ENCODE measurements around the gene TUBB6.

DNA sequence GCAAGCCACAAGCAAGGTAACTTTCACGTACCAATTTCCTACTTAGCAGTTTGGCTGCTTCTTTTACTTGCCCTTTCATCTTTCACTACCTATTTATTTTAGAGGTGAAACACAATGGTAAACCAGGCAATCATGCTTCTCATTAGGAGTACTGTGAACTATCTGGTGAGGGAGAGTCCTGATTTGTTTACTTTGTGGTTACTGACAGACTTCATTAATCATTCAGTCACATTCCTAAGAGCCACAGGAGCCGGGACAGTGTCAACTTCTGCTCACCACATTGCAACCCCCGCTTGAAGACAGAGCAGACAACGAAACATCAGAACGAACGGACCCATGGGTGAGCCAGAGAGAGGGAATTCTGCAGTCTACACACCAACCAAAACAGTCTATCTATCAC, 28.8 kb downstream of the TUBB6 start:
- TF ChIP-seq, protein P1, sequence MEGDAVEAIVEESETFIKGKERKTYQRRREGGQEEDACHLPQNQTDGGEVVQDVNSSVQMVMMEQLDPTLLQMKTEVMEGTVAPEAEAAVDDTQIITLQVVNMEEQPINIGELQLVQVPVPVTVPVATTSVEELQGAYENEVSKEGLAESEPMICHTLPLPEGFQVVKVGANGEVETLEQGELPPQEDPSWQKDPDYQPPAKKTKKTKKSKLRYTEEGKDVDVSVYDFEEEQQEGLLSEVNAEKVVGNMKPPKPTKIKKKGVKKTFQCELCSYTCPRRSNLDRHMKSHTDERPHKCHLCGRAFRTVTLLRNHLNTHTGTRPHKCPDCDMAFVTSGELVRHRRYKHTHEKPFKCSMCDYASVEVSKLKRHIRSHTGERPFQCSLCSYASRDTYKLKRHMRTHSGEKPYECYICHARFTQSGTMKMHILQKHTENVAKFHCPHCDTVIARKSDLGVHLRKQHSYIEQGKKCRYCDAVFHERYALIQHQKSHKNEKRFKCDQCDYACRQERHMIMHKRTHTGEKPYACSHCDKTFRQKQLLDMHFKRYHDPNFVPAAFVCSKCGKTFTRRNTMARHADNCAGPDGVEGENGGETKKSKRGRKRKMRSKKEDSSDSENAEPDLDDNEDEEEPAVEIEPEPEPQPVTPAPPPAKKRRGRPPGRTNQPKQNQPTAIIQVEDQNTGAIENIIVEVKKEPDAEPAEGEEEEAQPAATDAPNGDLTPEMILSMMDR (IDR thresholded peaks at IDR 0.05) = no peak
- TF ChIP-seq POLR2A (IDR thresholded peaks at IDR 0.05) = no peak
